8988T (cell line): Measurements from ENCODE around the gene TPD52L1.
"Not testable (repeated sequence)": the region's sequence is repeated elsewhere in the genome, so short reads cannot be mapped to it uniquely, and the experiment has no call there.

Source experiments
- DNase-seq: peaks from one replicate; pipeline ENCODE4 v3.0.0; 2011

TPD52L1 gene

GRCh38 chr6:125142618-125143017, 11.0 kb upstream of the TPD52L1 start:
- DNase-seq = no peak

GRCh38 chr6:125144822-125145221, 8.8 kb upstream of the TPD52L1 start:
- no peak for DNase-seq

DNA sequence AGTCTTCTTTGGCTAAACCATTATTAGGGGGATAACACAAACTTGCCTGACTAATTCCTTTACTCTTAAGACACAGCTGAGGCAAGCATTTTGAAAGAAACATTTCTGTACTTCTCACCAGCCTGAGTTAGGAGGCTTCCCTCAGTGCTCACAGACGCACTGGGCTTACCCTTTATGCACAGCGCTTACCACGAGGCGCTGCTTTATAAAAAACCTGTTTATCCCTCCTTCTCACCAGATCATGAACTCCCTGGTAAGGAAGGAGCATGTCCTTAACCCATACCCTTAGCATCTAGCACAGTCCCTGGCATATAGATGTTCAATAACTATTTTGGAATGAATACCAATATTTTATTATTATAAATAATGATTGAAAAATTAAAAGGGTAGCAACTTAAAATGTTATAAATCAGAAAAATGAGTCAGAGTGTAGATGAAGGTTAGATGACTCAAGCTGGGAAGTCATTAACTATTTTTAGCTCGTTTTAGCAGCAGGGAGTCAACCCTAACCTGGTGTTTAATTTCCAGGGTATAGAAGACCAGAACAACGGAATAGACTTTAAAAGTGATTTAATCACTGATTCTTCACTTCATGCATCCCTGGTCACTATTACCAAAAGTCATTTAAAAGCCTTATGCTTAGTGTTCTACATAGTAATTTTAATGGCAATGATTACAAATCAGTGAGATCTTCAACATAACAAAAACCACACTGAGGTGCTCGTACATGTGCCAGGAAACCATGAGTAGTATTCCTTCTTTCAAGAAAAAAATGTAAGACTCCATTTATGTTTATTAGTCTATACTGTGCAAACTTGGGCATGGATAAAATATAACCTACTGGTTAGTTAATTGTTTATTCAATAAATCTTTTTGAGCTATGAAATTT, 4.1 kb upstream of the TPD52L1 start:
- DNase-seq = no peak

DNA sequence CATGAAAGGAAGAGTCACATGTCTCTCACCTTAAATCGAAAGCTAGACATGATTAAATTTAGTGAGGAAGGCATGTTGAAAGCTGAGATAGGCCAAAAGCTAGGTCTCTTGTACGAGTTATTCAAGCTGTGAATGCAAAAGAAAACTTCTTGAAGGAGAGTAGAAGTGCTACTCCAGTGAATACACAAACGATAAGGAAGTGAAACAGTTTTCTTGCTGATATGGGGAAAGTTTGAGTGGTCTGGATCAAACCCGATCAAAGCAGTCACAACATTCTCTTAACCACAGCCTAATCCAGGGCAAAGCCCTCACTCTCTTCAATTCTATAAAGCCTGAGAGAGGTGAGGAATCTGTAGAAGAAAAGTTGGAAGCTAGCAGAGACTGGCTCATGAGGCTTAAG, 1.9 kb upstream of the TPD52L1 start:
- no peak for DNase-seq

DNA sequence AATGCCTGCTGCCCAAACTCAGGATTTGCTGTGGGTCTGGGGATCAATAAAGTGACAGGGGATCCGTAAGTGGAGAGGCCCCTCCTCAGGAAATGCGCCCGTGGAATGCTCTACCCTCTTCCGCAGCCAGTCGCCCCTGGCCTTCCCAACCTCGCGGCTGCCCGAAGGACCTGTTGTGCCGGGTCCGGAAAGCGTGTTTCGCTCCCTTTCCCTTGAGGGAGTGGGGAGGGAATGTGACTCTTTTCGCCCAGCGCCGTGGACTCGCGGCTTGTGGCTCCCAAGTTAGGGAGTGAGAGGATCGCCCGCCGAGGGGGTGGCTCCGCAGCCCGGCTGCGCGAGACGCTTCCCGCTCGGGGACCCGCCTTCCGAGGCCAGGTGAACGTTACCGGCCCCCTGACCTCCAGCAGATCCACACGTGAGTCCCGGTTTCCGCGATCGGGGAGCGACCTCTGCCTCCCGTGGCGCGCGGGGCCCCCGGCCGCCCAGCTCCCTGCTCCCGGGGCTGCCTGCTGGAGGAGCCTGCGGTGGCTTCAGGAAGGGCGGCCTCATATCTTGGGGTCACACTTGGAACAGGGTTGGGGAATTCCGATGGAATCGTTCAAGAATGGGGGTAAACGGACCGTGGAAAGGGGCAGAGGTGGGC, 666 bp downstream of the TPD52L1 start:
- peak; percentile 21 for DNase-seq

- DNase-seq = peak; percentile 14
Observed at GRCh38 chr6:125154761-125155135, 1.2 kb downstream of the TPD52L1 start.

GRCh38 chr6:125155344-125155743, 1.8 kb downstream of the TPD52L1 start:
- DNase-seq = no peak

- DNase-seq = no peak
Observed at GRCh38 chr6:125156496-125156895, 2.9 kb downstream of the TPD52L1 start.

DNA sequence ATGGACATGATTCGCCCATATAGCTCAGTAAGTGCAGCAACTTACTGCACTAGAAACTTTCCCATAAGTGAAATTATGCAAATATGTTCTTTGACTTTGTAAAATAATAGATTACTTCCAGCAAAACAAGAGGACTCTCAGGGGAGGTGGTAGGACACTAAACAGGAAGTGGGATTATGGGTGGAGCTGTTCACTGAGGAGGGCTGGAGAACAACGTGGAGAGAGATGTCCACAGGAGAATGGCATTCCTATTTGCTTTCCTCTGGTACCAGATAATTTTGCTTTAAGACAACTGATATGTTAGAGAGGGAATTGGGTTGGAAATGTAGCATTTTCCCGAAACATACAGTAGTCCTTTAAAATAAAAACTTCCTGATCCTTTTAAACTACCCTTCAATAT, 3.7 kb downstream of the TPD52L1 start:
- no peak for DNase-seq

- DNase-seq = no peak
Observed at GRCh38 chr6:125157725-125158124, 4.2 kb downstream of the TPD52L1 start.

GRCh38 chr6:125163339-125163738, 9.8 kb downstream of the TPD52L1 start:
- not testable (repeated sequence) for DNase-seq

DNA sequence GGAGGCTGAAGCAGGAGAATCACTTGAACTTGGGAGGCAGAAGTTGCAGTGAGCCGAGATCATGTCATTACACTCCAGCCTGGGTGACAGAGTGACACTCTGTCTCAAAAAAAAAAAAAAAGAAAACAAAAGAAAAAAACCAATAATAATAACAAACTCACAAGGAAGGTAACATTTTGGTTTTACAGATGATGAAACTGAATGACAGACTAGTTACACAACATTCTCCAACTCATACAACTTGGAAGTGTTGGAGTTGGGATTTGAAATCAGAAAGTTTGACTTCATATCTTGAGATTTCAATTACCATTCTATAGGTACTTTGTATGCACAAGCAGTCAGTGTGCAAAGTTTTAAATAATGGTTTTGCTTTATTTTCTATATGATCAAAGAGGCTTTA, 10.2 kb downstream of the TPD52L1 start:
- no peak for DNase-seq

DNA sequence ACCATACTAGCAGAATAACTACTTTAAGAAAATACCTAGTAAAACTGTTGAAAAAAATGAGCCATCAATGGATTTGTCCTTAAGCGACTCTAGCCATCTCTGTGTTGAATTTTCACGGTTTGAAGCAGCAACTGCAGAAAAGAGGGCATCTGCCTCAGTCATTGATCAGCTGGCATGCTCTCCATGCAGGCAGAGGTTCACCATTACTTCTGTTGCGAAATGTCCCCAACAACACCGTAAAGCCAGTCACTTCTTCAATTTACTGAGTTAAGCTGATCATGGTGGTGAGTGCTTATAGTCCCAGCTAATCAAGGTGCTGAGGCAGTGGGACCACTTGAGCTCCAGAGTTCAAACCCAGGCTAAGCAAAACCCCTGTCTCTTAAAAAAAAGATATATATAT, 11.1 kb downstream of the TPD52L1 start:
- no peak for DNase-seq

DNA sequence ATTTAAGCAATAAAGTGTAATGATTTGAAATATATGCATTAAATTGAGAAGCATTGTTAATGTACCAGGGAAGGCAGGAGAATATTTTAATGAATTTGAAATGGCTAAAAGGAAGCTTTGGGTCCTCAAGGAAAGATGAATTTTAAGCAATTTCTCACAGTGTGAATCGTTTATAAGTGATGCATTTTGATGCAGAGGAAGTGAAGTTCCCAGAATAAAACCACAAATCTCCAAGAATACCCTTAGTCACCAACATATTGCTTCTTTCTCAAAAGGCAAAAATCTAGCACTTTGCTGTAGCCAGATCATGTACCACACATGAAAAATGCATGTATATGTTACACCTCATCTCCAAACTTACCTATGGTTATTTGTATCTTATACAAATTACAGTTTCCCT, 11.7 kb downstream of the TPD52L1 start:
- DNase-seq = no peak

GRCh38 chr6:125165776-125166175, 12.2 kb downstream of the TPD52L1 start:
- DNase-seq = no peak

GRCh38 chr6:125166711-125167110, 13.1 kb downstream of the TPD52L1 start:
- no peak for DNase-seq

- no peak for DNase-seq
Observed at GRCh38 chr6:125167579-125167978, 14.0 kb downstream of the TPD52L1 start.

DNA sequence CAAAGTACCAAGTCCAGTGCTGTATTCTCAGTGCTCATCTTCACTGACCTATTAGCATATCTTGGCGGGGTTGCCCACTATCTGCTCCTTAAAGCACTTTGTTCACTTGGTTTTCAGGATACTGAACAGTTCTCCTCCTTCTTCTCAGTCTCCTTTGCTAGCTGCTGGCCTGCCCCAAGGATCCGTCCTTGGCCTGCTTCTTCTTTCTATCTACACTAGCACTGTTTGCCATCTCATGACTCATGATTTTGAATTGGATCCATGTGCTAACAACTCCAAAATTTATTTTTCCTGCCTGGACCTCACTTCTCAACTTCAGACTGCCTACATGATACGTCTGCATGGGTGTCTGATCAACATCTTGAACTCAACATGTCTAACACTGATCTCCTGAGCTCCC, 15.5 kb downstream of the TPD52L1 start:
- DNase-seq = no peak

DNA sequence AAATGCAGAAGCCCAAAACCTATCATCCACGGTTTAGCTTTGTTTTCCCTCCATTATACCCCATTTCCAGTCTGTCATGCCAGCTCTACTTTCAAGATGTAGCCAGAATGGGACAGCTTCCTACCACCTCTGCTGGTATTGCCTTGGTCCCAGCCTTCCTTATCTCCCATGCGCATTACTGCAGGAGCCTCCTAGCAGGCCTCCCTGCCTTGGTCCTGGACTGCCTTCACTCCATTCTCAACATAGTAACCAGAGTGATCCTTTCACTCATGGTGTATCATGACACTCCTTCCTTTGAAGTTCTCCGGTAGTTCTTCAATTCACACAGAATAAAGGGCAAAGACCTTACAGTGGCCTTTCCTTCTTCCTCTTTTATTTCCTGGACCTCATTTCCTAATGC, 15.9 kb downstream of the TPD52L1 start:
- no peak for DNase-seq

DNA sequence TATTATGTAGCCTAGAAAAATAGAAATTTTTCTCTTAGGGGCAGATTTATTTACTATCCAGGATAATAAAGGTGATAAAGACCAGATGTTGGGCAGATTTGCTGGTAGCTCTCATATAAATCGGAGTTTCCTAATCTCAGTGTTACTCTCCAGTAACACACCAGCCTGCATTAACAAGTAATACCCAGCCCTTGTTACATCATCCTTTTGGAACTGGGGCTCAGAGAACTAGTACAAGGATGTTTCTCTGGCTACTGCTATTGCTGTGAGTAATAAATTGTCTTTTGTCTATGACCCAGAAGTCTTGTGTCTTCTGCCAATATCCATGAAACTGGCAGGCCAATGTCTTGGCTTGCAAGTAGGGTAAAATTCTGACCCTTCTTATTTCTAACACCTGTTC, 16.8 kb downstream of the TPD52L1 start:
- DNase-seq = no peak

GRCh38 chr6:125173341-125174095, 19.9 kb downstream of the TPD52L1 start:
- DNase-seq = no peak

DNA sequence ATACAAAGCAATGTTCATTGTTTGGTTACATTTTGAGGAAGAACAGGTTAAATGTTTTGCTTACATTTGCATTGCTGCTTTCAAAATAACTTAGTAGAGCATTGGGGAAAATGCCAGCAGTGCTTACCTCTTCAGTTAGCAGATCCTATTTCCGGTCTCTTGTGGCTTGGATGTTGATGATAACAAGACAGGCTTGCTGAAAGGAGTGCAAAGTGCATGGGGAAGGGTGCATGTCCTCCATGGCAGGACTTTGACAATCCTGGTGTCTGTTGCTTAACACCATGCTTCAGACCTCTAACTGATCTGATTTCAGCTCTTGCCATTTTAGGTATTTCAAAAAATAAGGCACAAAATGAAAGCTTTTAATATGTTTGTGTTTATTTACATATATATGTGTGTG, 21.1 kb downstream of the TPD52L1 start:
- no peak for DNase-seq

DNA sequence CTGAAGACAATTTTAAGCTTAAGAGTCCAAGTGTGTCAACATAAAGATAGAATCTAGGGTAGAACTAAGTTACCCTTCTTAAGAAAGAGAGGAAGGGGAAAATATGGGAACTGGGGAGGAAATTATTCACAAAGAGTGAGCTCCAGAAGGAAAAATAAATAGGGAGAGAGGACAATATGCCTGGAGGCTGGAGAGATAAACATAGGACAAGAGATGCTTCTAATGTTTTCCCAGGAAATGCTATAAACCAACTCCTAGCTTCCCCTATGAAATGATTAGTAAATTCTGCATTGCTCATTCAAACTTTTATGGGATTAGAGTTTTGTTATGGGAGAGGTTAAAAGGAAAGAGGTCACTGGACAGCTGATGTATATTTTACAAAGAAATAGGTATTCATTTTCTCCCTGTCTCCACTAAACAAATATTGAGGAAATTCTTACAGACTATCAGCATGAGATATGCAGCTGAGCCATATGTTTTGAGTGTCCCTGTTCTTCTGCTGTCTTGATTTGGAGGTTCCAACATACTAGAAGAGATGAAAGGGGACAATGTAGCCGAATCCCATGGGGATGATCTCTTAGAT, 22.0 kb downstream of the TPD52L1 start:
- DNase-seq = no peak
